ENCODE measurements around the gene ALKBH2.
"Not testable (repeated sequence)": the region's sequence is repeated elsewhere in the genome, so short reads cannot be mapped to it uniquely, and the experiment has no call there.

ALKBH2 gene

DNA sequence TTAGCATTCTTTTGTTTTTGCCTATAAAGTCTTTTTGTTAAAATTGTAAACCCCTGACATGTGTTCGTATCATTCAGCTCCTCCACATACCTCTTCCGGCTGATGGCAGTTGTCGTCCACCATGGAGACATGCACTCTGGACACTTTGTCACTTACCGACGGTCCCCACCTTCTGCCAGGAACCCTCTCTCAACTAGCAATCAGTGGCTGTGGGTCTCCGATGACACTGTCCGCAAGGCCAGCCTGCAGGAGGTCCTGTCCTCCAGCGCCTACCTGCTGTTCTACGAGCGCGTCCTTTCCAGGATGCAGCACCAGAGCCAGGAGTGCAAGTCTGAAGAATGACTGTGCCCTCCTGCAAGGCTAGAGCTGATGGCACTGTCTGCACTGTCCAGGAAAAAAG lies 7.7 kb downstream of the ALKBH2 start:
- TF ChIP-seq JUND (IDR thresholded peaks at IDR 0.05; ENCODE audit: low read depth): no peak
- DNase-seq (ENCODE audit: low read depth in 1 of 2, low spot score in 1 of 2): no peak
- in situ Hi-C loops (cut with HindIII; ENCODE audit: low pct_unique_long_range_greater_than_20kb, low sequenced_read_pairs): no loop called here

DNA sequence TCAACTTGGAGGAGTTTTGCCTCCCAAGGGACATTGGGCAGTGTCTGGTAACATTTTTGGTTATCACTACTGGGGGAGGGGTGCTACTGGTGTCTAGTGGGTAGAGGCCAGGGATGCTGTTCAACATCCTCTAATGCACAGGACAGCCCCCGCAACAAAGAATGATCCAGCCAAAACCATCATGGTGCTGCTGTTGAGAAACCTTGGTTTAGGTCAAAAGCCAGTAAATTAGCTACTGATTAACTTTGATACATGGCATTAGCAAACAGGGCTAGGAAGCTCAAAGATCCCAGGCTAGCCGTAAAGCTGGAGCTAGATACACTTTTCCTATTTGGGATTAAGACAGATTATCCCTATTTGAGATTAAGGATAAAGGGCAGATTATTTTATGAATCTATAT lies 8.8 kb downstream of the ALKBH2 start:
- in situ Hi-C loops (cut with HindIII; ENCODE audit: low pct_unique_long_range_greater_than_20kb, low sequenced_read_pairs): no loop called here
- no peak for DNase-seq (ENCODE audit: low read depth in 1 of 2, low spot score in 1 of 2)
- no peak for TF ChIP-seq JUND (IDR thresholded peaks at IDR 0.05; ENCODE audit: low read depth)

DNA sequence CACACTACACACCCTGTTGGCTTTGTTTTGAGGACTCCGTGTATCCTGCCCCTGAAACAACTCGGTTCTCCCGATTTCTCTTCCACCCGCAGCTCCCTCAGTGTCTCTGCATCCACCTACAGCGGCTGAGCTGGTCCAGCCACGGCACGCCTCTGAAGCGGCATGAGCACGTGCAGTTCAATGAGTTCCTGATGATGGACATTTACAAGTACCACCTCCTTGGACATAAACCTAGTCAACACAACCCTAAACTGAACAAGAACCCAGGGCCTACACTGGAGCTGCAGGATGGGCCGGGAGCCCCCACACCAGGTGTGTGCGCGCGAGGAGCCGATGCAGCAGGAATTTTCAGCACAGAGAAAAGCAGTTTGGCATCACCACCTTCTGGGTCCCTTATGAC lies 10.5 kb downstream of the ALKBH2 start:
- in situ Hi-C loops (cut with HindIII; ENCODE audit: low pct_unique_long_range_greater_than_20kb, low sequenced_read_pairs): no loop called here
- no peak for DNase-seq (ENCODE audit: low read depth in 1 of 2, low spot score in 1 of 2)
- TF ChIP-seq JUND (IDR thresholded peaks at IDR 0.05; ENCODE audit: low read depth): no peak

DNA sequence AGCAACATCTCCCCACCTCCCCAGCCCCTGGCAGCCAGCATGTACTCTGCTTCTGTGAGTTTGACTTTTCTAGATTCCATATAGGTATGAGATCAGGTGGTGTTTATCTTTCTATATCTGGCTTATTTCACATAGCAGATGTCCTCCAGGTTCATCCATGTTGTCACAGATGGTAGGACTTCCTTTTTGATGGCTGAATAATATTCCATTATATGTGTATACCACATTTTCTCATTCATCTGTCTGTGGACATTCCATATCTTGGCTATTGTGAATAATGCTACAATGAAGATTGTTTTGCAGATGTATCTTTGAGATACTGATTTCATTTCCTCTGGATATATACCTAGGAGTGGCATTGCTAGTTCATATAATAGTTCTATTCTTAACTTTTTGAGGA lies 18.4 kb downstream of the ALKBH2 start:
- no peak for DNase-seq (ENCODE audit: low read depth in 1 of 2, low spot score in 1 of 2)
- in situ Hi-C loops (cut with HindIII; ENCODE audit: low pct_unique_long_range_greater_than_20kb, low sequenced_read_pairs): no loop called here
- no peak for TF ChIP-seq JUND (IDR thresholded peaks at IDR 0.05; ENCODE audit: low read depth)

DNA sequence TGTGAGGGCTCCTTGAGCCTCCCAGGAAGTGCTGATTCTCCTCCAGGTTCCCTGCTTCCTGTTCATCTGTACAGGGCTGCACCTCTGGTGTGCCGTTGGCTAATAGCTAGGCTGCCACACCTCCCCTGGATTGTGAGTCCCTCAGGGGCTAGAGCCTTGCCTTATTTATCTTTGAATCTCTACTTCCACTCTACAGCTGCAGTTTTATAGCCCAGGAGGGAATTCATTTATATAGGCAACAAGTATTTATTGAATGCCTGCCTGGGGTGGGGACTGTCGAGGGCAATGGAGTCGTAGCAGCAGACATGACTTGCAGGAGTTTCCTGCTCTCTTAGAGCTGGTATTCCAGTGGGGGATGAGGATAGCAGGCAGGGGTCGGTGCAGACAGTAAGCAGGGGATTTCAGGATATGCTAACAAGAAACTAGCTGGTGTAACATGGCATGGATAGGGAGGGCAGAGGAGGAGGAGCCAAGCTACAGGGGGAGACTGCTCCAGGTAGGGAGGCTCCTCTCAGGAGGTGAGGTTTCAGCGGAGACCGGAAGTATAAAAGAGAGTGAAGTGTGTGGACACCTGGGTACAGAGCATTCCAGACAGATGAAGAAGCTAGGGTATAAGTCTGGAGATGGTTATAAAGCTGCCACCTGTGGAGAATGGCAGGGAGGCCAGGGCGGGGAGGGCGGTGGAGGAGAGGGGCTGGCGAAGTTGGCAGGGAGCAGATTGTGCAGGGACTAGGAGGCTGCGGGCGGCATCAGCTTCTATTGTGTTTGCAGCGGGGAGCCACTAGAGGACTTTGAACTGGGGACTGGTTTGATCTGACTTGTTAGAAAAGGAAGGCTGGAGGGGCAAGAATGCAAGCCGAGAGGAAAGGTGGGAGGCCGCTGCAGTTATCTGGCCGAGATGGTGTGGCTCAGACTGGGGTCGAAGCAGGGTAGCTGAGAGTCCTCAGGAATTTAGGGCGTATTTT lies 23.7 kb downstream of the ALKBH2 start:
- in situ Hi-C loops (cut with HindIII; ENCODE audit: low pct_unique_long_range_greater_than_20kb, low sequenced_read_pairs): no loop called here
- no peak for TF ChIP-seq JUND (IDR thresholded peaks at IDR 0.05; ENCODE audit: low read depth)
- no peak for DNase-seq (ENCODE audit: low read depth in 1 of 2, low spot score in 1 of 2)

DNA sequence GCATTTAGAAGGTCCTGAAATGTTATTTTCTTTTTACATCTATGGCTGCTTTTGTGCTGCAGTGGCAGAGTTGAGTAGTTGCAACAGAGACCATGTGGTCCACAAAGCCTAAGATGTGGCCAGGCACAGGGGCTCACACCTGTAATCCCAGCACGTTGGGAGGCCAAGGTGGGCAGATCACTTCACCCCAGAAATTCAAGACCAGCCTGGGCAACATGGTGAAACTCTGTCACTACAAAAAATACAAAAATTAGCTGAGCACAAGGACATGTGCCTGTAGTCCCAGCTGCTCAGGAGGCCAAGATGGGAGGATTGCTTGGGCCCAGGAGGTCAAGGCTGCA lies 27.4 kb downstream of the ALKBH2 start:
- in situ Hi-C loops (cut with HindIII; ENCODE audit: low pct_unique_long_range_greater_than_20kb, low sequenced_read_pairs): no loop called here
- TF ChIP-seq JUND (IDR thresholded peaks at IDR 0.05; ENCODE audit: low read depth): no peak
- DNase-seq (ENCODE audit: low read depth in 1 of 2, low spot score in 1 of 2): no peak

DNA sequence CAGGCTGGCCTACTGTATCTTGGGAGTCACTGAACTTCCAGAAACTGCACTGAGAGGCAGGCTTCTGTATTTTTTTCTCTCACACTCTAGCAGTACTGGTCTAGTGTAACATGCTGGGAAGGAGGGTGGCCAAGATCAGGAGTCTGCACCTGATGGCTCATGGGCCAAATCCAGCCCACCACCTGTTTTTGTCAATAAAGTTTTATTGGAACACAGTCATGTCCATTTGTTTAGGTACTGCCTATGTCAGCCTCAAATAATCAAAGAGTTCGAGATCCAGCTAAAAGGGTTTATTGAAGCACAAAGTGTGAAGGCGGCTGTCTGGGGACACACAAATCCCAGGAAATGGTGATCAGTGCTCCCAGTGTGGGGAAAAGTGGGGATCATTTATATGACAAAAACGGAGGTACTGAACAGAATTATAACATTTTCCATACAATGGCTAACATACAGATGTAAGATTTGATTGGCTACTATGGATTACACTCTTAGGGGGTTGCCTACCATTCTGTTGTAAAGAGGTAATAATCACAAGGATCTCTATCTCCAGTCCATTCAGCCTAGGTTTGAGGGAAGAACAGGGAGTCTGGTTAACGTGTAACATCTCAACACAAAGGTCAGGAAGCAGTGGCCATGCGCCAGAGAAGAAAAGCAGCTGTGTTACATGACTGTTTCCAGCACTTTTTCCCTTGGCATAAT lies 28.0 kb downstream of the ALKBH2 start:
- DNase-seq (ENCODE audit: low read depth in 1 of 2, low spot score in 1 of 2): no peak
- in situ Hi-C loops (cut with HindIII; ENCODE audit: low pct_unique_long_range_greater_than_20kb, low sequenced_read_pairs): no loop called here

DNA sequence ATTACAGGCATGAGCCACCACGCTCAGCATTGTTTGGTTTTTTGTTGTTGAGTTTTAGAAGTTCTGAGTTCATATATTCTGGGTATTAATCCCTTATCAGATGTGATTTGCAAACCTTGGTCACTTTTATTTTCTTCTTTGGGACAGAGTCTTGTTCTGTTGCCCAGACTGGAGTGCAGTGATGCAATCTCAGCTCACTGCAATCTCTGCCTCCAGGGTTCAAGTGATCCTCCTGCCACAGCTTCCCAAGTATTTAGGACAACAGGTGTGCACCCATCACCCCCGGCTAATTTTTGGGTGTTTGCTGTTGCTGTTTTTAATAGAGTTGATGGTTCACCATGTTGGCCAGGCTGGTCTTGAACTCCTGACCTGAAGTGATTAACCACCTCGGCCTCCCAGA lies 29.1 kb downstream of the ALKBH2 start:
- DNase-seq (ENCODE audit: low read depth in 1 of 2, low spot score in 1 of 2): no peak
- in situ Hi-C loops (cut with HindIII; ENCODE audit: low pct_unique_long_range_greater_than_20kb, low sequenced_read_pairs): no loop called here
- no peak for TF ChIP-seq JUND (IDR thresholded peaks at IDR 0.05; ENCODE audit: low read depth)

More for the DNA sequence above, 28.0 kb downstream of the ALKBH2 start:
- no peak for TF ChIP-seq JUND (IDR thresholded peaks at IDR 0.05; ENCODE audit: low read depth)

DNA sequence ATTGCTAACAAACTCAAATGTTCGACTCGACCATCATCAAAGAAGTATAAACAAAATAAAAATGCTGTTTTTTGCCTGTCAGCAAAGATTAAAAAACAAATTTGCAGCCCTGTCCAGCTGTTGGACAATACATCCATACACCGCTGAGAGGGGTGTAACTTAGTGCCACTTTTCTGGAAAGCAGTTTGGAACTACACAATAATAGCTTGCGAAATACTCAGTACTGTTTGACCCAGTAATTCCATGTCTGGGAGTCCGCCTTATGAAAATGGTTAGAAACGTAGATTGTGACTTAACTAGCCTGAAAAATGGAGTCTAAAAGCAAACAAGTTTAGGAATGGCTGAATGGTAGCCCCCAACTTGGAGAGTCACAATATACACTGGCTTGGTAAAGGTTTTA lies 34.5 kb downstream of the ALKBH2 start:
- TF ChIP-seq JUND (IDR thresholded peaks at IDR 0.05; ENCODE audit: low read depth): no peak
- in situ Hi-C loops (cut with HindIII; ENCODE audit: low pct_unique_long_range_greater_than_20kb, low sequenced_read_pairs): no loop called here
- no peak for DNase-seq (ENCODE audit: low read depth in 1 of 2, low spot score in 1 of 2)

DNA sequence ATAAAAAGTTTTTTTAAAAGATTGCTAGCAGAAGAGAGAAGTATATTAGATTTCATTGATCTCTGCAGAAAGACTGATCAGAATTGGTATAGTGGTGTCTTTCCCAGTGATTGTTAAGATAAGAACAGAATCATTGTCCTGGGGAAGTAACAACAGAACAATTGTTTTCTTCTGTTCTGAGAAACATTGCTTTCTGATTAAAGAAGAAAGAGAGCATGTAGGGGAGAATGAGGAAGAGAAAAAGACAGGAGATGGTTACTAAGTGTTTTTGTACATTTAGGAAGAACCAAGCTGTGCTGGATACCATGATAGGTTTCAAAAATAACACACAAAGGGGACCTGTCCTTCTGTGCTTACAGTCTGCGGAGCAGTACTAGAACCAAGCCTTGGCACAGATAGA lies 35.9 kb downstream of the ALKBH2 start:
- in situ Hi-C loops (cut with HindIII; ENCODE audit: low pct_unique_long_range_greater_than_20kb, low sequenced_read_pairs): no loop called here
- DNase-seq (ENCODE audit: low read depth in 1 of 2, low spot score in 1 of 2): no peak
- no peak for TF ChIP-seq JUND (IDR thresholded peaks at IDR 0.05; ENCODE audit: low read depth)

DNA sequence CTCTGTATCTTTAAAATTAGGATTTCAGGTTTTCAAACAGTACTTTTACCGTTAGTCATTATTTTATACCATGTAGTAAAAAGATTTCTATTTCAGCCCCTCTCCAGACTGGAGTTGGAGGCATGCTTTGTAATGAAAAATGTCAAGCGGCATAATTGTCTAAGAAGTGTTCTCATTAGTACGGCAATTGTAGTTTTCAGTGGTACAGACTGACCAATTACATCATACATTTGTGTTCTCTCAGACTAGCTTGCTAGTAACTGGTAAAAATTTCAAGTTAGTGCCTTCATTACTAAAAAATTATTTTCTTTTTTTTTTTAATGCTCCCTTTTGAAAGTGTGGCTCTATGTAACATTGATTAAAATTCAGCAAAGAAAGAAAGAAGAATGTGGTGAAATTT lies 36.4 kb downstream of the ALKBH2 start:
- TF ChIP-seq JUND (IDR thresholded peaks at IDR 0.05; ENCODE audit: low read depth): no peak
- in situ Hi-C loops (cut with HindIII; ENCODE audit: low pct_unique_long_range_greater_than_20kb, low sequenced_read_pairs): no loop called here
- DNase-seq (ENCODE audit: low read depth in 1 of 2, low spot score in 1 of 2): no peak

DNA sequence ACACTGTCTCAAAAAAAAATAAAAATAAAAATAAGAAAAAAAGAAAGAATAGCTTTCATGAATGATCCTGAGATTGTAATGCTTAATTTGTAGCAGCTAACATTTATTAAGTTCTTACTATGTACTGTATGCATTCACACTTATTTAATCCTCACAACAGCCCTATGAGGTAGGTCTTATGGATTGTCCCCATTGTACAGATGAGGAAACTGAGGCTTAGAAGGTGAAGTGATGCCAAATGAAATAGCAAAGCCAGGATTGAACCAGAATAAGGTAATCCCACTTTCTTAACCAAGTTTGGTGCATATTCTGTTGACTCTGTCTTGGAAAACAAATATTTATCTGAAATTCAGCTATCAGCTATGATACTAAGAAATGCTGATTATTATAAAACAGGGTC lies 38.8 kb downstream of the ALKBH2 start:
- DNase-seq (ENCODE audit: low read depth in 1 of 2, low spot score in 1 of 2): no peak
- in situ Hi-C loops (cut with HindIII; ENCODE audit: low pct_unique_long_range_greater_than_20kb, low sequenced_read_pairs): no loop called here
- TF ChIP-seq JUND (IDR thresholded peaks at IDR 0.05; ENCODE audit: low read depth): no peak

DNA sequence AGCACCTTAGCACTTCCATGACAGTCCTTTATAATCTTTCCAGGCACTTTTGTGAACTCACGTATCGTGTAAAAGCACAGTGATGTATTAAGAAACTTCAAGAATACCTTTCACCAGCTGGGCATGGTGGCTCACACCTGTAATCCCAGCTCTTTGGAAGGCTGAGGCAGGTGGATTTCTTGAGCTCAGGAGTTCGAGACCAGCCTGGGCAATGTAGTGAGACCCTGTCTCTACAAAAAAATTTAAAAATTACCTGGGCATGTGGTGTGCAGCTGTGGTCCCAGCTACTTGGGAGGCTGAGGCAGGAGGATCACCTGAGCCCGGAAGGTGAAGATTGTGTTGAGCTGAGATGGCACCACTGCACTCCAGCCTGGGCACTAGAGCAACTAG lies 39.2 kb downstream of the ALKBH2 start:
- in situ Hi-C loops (cut with HindIII; ENCODE audit: low pct_unique_long_range_greater_than_20kb, low sequenced_read_pairs); DNase-seq (ENCODE audit: low read depth in 1 of 2, low spot score in 1 of 2): not testable (repeated sequence)

Data from T47D (cell line).